Heart left ventricle (tissue), 16 donors: Measurements from ENCODE around the gene SMG7. TPM values are rescaled to one million over a fixed set of nuclear protein-coding genes. Genes with fewer than 3 reads are reported as not detected.
A peak's percentile ranks its signal among the peaks of the same experiment; 100 is the strongest.

Experiments used
- ATAC-seq, 4 donors: fragments of 200-7000 bp; cut with Tn5 transposase; one replicate each; pipeline ENCODE4 v1.9.1; 2020 to 2022; ENCODE audit warnings: moderate library complexity in 4 of 4, mild to moderate bottlenecking in 3 of 4, moderate number of reproducible peaks in 1 of 4
- DNase-seq, 5 donors: peaks; one replicate each; pipeline ENCODE4 v3.0.0-alpha.2; 2020
- H3K27ac ChIP-seq, 12 donors: fragments of 200-600 bp; sonication (generic) in 4 of 12; one replicate each; pipeline versions ENCODE4 v1.5.0 to v1.8.0; 2016 to 2022; ENCODE audit warnings: mild to moderate bottlenecking in 2 of 12
- H3K27me3 ChIP-seq, 9 donors: fragments of 200-600 bp; sonication (generic) in 2 of 9; one replicate each; pipeline versions ENCODE4 v1.5.1 to v1.8.0; 2016 to 2022; ENCODE audit warnings: mild to moderate bottlenecking in 3 of 9
- H3K36me3 ChIP-seq, 9 donors: fragments of 200-600 bp; sonication (generic) in 2 of 9; one replicate each; pipeline versions ENCODE4 v1.5.0 to v1.8.0; 2018 to 2022; ENCODE audit warnings: mild to moderate bottlenecking in 2 of 9
- H3K4me1 ChIP-seq, 12 donors: fragments of 200-600 bp; sonication (generic) in 4 of 12; one replicate each; pipeline versions ENCODE4 v1.5.0 to v1.8.0; 2016 to 2022; ENCODE audit warnings: mild to moderate bottlenecking in 3 of 12
- H3K4me3 ChIP-seq, 12 donors: fragments of 200-600 bp; sonication (generic) in 4 of 12; one replicate each; pipeline versions ENCODE4 v1.5.0 to v1.8.0; 2017 to 2022; ENCODE audit warnings: mild to moderate bottlenecking in 9 of 12, moderate library complexity in 4 of 12
- H3K9me3 ChIP-seq, 12 donors: fragments of 200-600 bp; sonication (generic) in 4 of 12; one replicate each; pipeline versions ENCODE4 v1.5.0 to v1.8.0; 2016 to 2022; ENCODE audit warnings: mild to moderate bottlenecking in 1 of 12
- POLR2A ChIP-seq, 2 donors: fragments of 450-650 bp; IDR thresholded peaks; one replicate each; pipeline ENCODE4 v1.6.1; 2017; ENCODE audit warnings: antibody characterized with exemption in 2 of 2, mild to moderate bottlenecking in 2 of 2, moderate library complexity in 2 of 2
- WGBS, 4 donors: extraction: QIAGEN DNeasy Blood & Tissue Kit in 2 of 4; methylation state at CpG; one replicate each; pipeline versions ENCODE4 v1.1.5 to v1.1.7; 2013 to 2018; 5-methylcytosine and 5-hydroxymethylcytosine counted together
- intact Hi-C, 10 donors: fragments of 100-400 bp; cut with DNase I; formaldehyde crosslinking; loops; one replicate each; pipeline versions ENCODE4 v1.11.1 to v1.14.2; 2022
- polyA plus RNA-seq, 2 donors: library from polyadenylated mRNA; stranded (reverse); fragments of 200-250 nt; gene quantifications; one replicate each; pipeline ENCODE4 v1.2.3, GENCODE V29; 2013
- total RNA-seq, 9 donors: library from RNA; depleted of rRNA in 2 of 9; stranded (reverse); fragments of >200 nt in 2 of 9; fragmentation: NEBNext Ultra II Directional in 3 of 9; extraction: Animal tissue kit (Norgen Biotek cat#: 25700) in 3 of 9; gene quantifications; one replicate each; pipeline versions ENCODE4 v1.1.0 to v1.2.4, GENCODE V29; 2016 to 2023
- TF ChIP-seq, protein P1 (sequence below), 12 donors: fragments of 200-600 bp; sonication (generic) in 4 of 12; IDR thresholded peaks; one replicate each; pipeline versions ENCODE4 v1.5.0 to v1.8.0; 2018 to 2022; ENCODE audit warnings: antibody characterized with exemption in 12 of 12, mild to moderate bottlenecking in 5 of 12
- donor health status: ischemic (EF 13 %, LVEDD 7.1; RV severe dilation, severe dysfunction).
- donor health status: healthy with polysubstance abuse.
- donor health status: DM: no; HTN: yes; CAD: no.
- donor health status: DM: no; HTN: no; CAD: no.
- donor health status: ischemic (EF 25% LVEDD 6.9; RV normal size, moderate dysfunction).
- donor health status: ischemic (EF 25% LVEDD 5.7; RV mildly dilated, moderate dysfunction).
- donor health status: healthy.
- donor health status: DM: yes; HTN: yes; CAD: no.
- donor health status: ischemic (EF 35%, LVEDD 5.7; RV mildly dilated, moderate dysfunction).
- donor health status: nonischemic (EF 11% LVEDD 7.7; RV severe dilation, severe dysfunction).
- donor health status: DM: yes; HTN: yes; CAD: no.
- donor health status: PGD.
- donor health status: ischemic (EF 29% LVEDD 5.4; RV normal size, mild dysfunction).
- donor health status: nonischemic (EF 23%, LVEDD 6.1; RV moderate dilation, normal function).

The SMG7 gene
- total and polyA plus RNA-seq, 11 donors = 15.3 to 55.0 (median 38.3) TPM

GRCh38 chr1:183543619-183544204, 71.4 kb downstream of the SMG7 start:
- peak; percentile 61 to 86 (median 78) for ATAC-seq
- Histone ChIP-seq H3K27ac (peak overlapping the region in 3 of 12 donors; percentile 9 to 13 (median 10)), H3K9me3 (no peaks in the 10 kb centered on the region), H3K27me3 (no peaks in the 10 kb centered on the region), H3K4me1 (peaks cover 0 to 35% (median 10%) of the 10 kb centered on the region in 12 donors), H3K36me3 (peaks cover 0 to 100% (median 87%) of the 10 kb centered on the region in 9 donors), H3K4me3 (no peak overlapping the region)
- 32 to 39% (median 37%) methylated on average over 2 of the region's 2 CpGs for WGBS, 4 donors
- intact Hi-C loops = loop anchor here in 9 of 10 donors (2.0 to 10.0 kb wide), 6 partner anchors 71 to 269 kb away; partner anchors contain the start of gene SMG7 (in 4 of the 9)
- DNase-seq = no peak
- no peak for TF ChIP-seq POLR2A (IDR thresholded peaks at IDR 0.05)
- TF ChIP-seq, protein P1, sequence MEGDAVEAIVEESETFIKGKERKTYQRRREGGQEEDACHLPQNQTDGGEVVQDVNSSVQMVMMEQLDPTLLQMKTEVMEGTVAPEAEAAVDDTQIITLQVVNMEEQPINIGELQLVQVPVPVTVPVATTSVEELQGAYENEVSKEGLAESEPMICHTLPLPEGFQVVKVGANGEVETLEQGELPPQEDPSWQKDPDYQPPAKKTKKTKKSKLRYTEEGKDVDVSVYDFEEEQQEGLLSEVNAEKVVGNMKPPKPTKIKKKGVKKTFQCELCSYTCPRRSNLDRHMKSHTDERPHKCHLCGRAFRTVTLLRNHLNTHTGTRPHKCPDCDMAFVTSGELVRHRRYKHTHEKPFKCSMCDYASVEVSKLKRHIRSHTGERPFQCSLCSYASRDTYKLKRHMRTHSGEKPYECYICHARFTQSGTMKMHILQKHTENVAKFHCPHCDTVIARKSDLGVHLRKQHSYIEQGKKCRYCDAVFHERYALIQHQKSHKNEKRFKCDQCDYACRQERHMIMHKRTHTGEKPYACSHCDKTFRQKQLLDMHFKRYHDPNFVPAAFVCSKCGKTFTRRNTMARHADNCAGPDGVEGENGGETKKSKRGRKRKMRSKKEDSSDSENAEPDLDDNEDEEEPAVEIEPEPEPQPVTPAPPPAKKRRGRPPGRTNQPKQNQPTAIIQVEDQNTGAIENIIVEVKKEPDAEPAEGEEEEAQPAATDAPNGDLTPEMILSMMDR (IDR thresholded peaks at IDR 0.05) = peak; percentile 41 to 77 (median 60)

- H3K36me3 ChIP-seq = peaks cover 0 to 100% (median 87%) of the 10 kb centered on the region in 9 donors
- H3K27ac ChIP-seq = peak overlapping the region in 4 of 12 donors; percentile 4 to 13 (median 8)
- peaks cover 0 to 35% (median 10%) of the 10 kb centered on the region in 12 donors for H3K4me1 ChIP-seq
- TF ChIP-seq, protein P1 (IDR thresholded peaks at IDR 0.05) = no peak
- no peak for TF ChIP-seq POLR2A (IDR thresholded peaks at IDR 0.05)
- H3K9me3 ChIP-seq = no peaks in the 10 kb centered on the region
- no peak overlapping the region for H3K4me3 ChIP-seq
- 57 to 66% (median 62%) methylated on average over 5 of the region's 5 CpGs for WGBS, 4 donors
- ATAC-seq (peak in 3 of 4 donors; percentile 33 to 60 (median 42)), DNase-seq (peak in 1 of 5 donors; percentile 56)
- intact Hi-C loops = loop anchor here (2.0 to 10.0 kb wide), 6 partner anchors 72 to 270 kb away; partner anchors contain the start of gene SMG7 (in 5 of the 10)
- H3K27me3 ChIP-seq = no peaks in the 10 kb centered on the region
Measured at GRCh38 chr1:183544598-183545297, 72.4 kb downstream of the SMG7 start.

GRCh38 chr1:183546427-183546826, 74.1 kb downstream of the SMG7 start:
- Histone ChIP-seq H3K4me1 (peaks cover 0 to 35% (median 10%) of the 10 kb centered on the region in 12 donors), H3K9me3 (no peaks in the 10 kb centered on the region), H3K27me3 (no peaks in the 10 kb centered on the region), H3K4me3 (no peak overlapping the region), H3K36me3 (peaks cover 0 to 100% (median 88%) of the 10 kb centered on the region in 9 donors), H3K27ac (peak overlapping the region in 5 of 12 donors; percentile 5 to 65 (median 47))
- no peak for TF ChIP-seq POLR2A (IDR thresholded peaks at IDR 0.05)
- TF ChIP-seq, protein P1 (IDR thresholded peaks at IDR 0.05) = no peak
- 73 to 88% (median 74%) methylated on average over 2 of the region's 2 CpGs for WGBS, 4 donors
- ATAC-seq (no peak), DNase-seq (no peak)
- intact Hi-C loops = loop anchor here in 6 of 10 donors (5.0 to 10.0 kb wide), 4 partner anchors 74 to 272 kb away; partner anchors contain the start of gene SMG7 (in 1 of the 6)

GRCh38 chr1:183548116-183548515, 75.8 kb downstream of the SMG7 start:
- intact Hi-C loops = loop anchor here in 6 of 10 donors (5.0 to 10.0 kb wide), 4 partner anchors 76 to 273 kb away; partner anchors contain the start of gene SMG7 (in 1 of the 6)
- TF ChIP-seq POLR2A (IDR thresholded peaks at IDR 0.05) = no peak
- TF ChIP-seq, protein P1 (IDR thresholded peaks at IDR 0.05) = no peak
- Histone ChIP-seq H3K4me3 (no peak overlapping the region), H3K27me3 (no peaks in the 10 kb centered on the region), H3K36me3 (peaks cover 0 to 100% (median 92%) of the 10 kb centered on the region in 9 donors), H3K27ac (peak overlapping the region in 1 of 12 donors; percentile 29), H3K4me1 (peaks cover 0 to 33% (median 9%) of the 10 kb centered on the region in 12 donors), H3K9me3 (no peaks in the 10 kb centered on the region)
- 92 to 98% (median 97%) methylated on average over 1 of the region's 1 CpG for WGBS, 4 donors
- no peak for DNase-seq
- ATAC-seq = no peak
